Measurements from ENCODE around the gene COL19A1. TPM values are rescaled to one million over a fixed set of nuclear protein-coding genes. Genes with fewer than 3 reads are reported as not detected.

Gene COL19A1
- total and polyA plus RNA-seq, 3 donors from 2014 or later, result 0.30 to 2.5 (median 1.4) TPM

- DNase-seq, result no peak
- 81 to 85% methylated on average over 7 of the region's 7 CpGs for WGBS, 2 donors
- intact Hi-C loops (cut with DNase I; ENCODE audit: low total_unique reads), result no loop called here
- Histone ChIP-seq H3K4me1 (no peaks in the 10 kb centered on the region), H3K27ac (no peak overlapping the region), H3K27me3 (no peaks in the 10 kb centered on the region), H3K36me3 (ENCODE audit: low read depth, missing control alignments) (no peaks in the 10 kb centered on the region), H3K4me3 (no peak overlapping the region), H3K9me3 (no peaks in the 10 kb centered on the region)
- TF ChIP-seq POLR2A (IDR thresholded peaks at IDR 0.05) (no peak), CTCF (IDR thresholded peaks at IDR 0.05) (no peak)
Observed at GRCh38 chr6:70119218-70119835, 253.0 kb downstream of the COL19A1 start.

GRCh38 chr6:70124443-70124842 lies 258.1 kb downstream of the COL19A1 start:
- no peaks in the 10 kb centered on the region for H3K27me3 ChIP-seq
- intact Hi-C loops (cut with DNase I; ENCODE audit: low total_unique reads), result no loop called here
- H3K27ac ChIP-seq, result no peak overlapping the region
- no peaks in the 10 kb centered on the region for H3K9me3 ChIP-seq
- 90 to 91% methylated on average over 1 of the region's 1 CpG for WGBS, 2 donors
- no peaks in the 10 kb centered on the region for H3K4me1 ChIP-seq
- no peak for TF ChIP-seq POLR2A (IDR thresholded peaks at IDR 0.05)
- TF ChIP-seq CTCF (IDR thresholded peaks at IDR 0.05), result no peak
- DNase-seq, result no peak
- no peaks in the 10 kb centered on the region for H3K36me3 ChIP-seq (ENCODE audit: low read depth, missing control alignments)
- no peak overlapping the region for H3K4me3 ChIP-seq

GRCh38 chr6:70124882-70125545 lies 258.7 kb downstream of the COL19A1 start:
- H3K36me3 ChIP-seq (ENCODE audit: low read depth, missing control alignments), result no peaks in the 10 kb centered on the region
- intact Hi-C loops (cut with DNase I; ENCODE audit: low total_unique reads), result no loop called here
- no peak for TF ChIP-seq POLR2A (IDR thresholded peaks at IDR 0.05)
- no peak for TF ChIP-seq CTCF (IDR thresholded peaks at IDR 0.05)

GRCh38 chr6:70125602-70126001 lies 259.2 kb downstream of the COL19A1 start:
- Histone ChIP-seq H3K36me3 (ENCODE audit: low read depth, missing control alignments) (no peaks in the 10 kb centered on the region), H3K4me3 (no peak overlapping the region), H3K4me1 (no peaks in the 10 kb centered on the region), H3K9me3 (no peaks in the 10 kb centered on the region), H3K27me3 (no peaks in the 10 kb centered on the region), H3K27ac (no peak overlapping the region)
- 80 to 88% methylated on average over 3 of the region's 3 CpGs for WGBS, 2 donors
- no peak for DNase-seq
- intact Hi-C loops (cut with DNase I; ENCODE audit: low total_unique reads), result no loop called here
- TF ChIP-seq POLR2A (IDR thresholded peaks at IDR 0.05), result no peak
- TF ChIP-seq CTCF (IDR thresholded peaks at IDR 0.05), result no peak

More at GRCh38 chr6:70124882-70125545, 258.7 kb downstream of the COL19A1 start:
- Histone ChIP-seq H3K9me3 (no peaks in the 10 kb centered on the region), H3K27ac (no peak overlapping the region), H3K4me3 (no peak overlapping the region), H3K27me3 (no peaks in the 10 kb centered on the region), H3K4me1 (no peaks in the 10 kb centered on the region)
- DNase-seq, result no peak
- 57 to 67% methylated on average over 3 of the region's 3 CpGs for WGBS, 2 donors

- DNase-seq, result no peak
- Histone ChIP-seq H3K4me3 (no peak overlapping the region), H3K27ac (no peak overlapping the region), H3K9me3 (no peaks in the 10 kb centered on the region), H3K36me3 (ENCODE audit: low read depth, missing control alignments) (no peaks in the 10 kb centered on the region), H3K4me1 (no peaks in the 10 kb centered on the region), H3K27me3 (no peaks in the 10 kb centered on the region)
- no peak for TF ChIP-seq CTCF (IDR thresholded peaks at IDR 0.05)
- TF ChIP-seq POLR2A (IDR thresholded peaks at IDR 0.05), result no peak
- WGBS, 2 donors, result 91% methylated on average over 3 of the region's 3 CpGs
- intact Hi-C loops (cut with DNase I; ENCODE audit: low total_unique reads), result no loop called here
Observed at GRCh38 chr6:70129341-70129740, 263.0 kb downstream of the COL19A1 start.
